Osteocyte (in vitro differentiated cells): ENCODE measurements around the gene HOXA6. TPM values are rescaled to one million over a fixed set of nuclear protein-coding genes. Genes with fewer than 3 reads are reported as not detected.

Source experiments
- DNase-seq: peaks from one replicate; pipeline ENCODE4 v3.0.0; 2021; ENCODE audit warnings: mixed read lengths; ENCODE audit not compliant: unreplicated experiment; ENCODE audit errors: extremely low spot score
- H3K27ac Mint-ChIP-seq: one replicate; pipeline ENCODE4 v1.8.0; 2021; ENCODE audit warnings: mild to moderate bottlenecking, mixed read lengths; ENCODE audit not compliant: unreplicated experiment
- H3K27me3 Mint-ChIP-seq: one replicate; pipeline ENCODE4 v1.8.0; 2021; ENCODE audit warnings: mixed read lengths; ENCODE audit not compliant: unreplicated experiment
- H3K36me3 Mint-ChIP-seq: one replicate; pipeline ENCODE4 v1.8.0; 2021; ENCODE audit warnings: mixed read lengths; ENCODE audit not compliant: unreplicated experiment
- H3K4me1 Mint-ChIP-seq: one replicate; pipeline ENCODE4 v1.8.0; 2021; ENCODE audit warnings: mixed read lengths; ENCODE audit not compliant: unreplicated experiment
- H3K4me3 Mint-ChIP-seq: one replicate; pipeline ENCODE4 v1.8.0; 2021; ENCODE audit warnings: mild to moderate bottlenecking, moderate library complexity, mixed read lengths; ENCODE audit not compliant: unreplicated experiment
- H3K9me3 Mint-ChIP-seq: one replicate; pipeline ENCODE4 v1.8.0; 2021; ENCODE audit warnings: mixed read lengths; ENCODE audit not compliant: unreplicated experiment
- long read RNA-seq: library from polyadenylated mRNA; unstranded; transcript quantifications from one replicate; pipeline ENCODE4 v2.0.0, GENCODE V29; 2021
- total RNA-seq: library from RNA; stranded (reverse); gene quantifications from 2 replicates; pipeline ENCODE4 v1.2.1, GENCODE V29; 2021
- TF ChIP-seq, protein P1 (sequence below): fragments of 200-600 bp; sonication (generic); IDR thresholded peaks from 2 replicates; pipeline ENCODE4 v1.5.0; 2021; ENCODE audit warnings: antibody characterized with exemption, mild to moderate bottlenecking, moderate library complexity

Gene HOXA6
- not detected in 2 replicates for total RNA-seq
- long read RNA-seq: 0 reads

DNA sequence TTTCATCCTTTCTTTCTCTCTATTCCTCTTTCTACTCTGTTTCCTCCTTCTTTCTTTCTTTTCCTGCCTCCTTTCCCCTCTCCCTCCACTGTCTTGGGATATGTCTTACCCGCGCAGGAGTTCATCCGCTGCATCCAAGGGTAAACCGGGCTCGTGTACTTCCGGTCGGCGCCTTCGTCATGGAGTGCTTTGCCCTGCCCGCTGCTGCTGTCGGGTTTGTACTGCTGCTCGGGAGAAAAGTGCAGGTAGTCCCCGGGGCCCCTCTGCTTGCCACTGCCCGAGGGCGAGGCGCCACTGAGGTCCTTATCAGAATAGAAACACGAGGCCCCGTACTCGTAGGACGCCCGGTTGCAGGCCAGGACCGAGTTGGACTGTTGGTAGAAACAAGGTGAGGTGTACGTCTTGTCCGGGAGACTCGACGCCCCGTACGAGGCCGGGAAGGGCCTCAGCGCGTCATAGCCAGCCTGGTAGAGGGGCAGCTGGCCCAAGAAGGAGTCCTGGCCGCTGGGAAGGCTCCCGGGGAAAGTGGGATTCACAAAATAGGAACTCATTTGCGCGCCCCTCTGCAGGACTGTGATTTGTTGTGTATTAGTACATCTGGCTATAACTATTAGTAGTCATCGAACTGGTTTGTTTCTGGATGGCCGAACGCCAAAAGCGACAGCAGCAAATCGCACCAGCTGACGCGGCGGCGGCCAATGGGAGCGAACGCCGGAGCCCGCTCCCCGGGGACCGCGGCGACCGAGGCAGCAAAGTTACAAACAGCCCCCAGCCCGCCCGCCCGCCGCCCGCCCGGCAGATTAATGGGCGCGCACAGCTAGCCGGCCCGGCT lies at the start of gene HOXA6:
TSS of gene HOXA6 (minus strand) at position 576 of the 832 bp plus-strand sequence. CDS start at position 551, 25 bp downstream.
- Mint-ChIP-seq H3K27ac (no peak within 1 kb of the TSS), H3K36me3 (peaks cover 2% of the 10 kb centered on the region), H3K4me1 (peaks cover 14% of the 10 kb centered on the region), H3K27me3 (peaks cover 86% of the 10 kb centered on the region), H3K4me3 (no peak within 1 kb of the TSS), H3K9me3 (no peaks in the 10 kb centered on the region)
- TF ChIP-seq, protein P1, sequence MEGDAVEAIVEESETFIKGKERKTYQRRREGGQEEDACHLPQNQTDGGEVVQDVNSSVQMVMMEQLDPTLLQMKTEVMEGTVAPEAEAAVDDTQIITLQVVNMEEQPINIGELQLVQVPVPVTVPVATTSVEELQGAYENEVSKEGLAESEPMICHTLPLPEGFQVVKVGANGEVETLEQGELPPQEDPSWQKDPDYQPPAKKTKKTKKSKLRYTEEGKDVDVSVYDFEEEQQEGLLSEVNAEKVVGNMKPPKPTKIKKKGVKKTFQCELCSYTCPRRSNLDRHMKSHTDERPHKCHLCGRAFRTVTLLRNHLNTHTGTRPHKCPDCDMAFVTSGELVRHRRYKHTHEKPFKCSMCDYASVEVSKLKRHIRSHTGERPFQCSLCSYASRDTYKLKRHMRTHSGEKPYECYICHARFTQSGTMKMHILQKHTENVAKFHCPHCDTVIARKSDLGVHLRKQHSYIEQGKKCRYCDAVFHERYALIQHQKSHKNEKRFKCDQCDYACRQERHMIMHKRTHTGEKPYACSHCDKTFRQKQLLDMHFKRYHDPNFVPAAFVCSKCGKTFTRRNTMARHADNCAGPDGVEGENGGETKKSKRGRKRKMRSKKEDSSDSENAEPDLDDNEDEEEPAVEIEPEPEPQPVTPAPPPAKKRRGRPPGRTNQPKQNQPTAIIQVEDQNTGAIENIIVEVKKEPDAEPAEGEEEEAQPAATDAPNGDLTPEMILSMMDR: no peak
- no peak for DNase-seq

DNA sequence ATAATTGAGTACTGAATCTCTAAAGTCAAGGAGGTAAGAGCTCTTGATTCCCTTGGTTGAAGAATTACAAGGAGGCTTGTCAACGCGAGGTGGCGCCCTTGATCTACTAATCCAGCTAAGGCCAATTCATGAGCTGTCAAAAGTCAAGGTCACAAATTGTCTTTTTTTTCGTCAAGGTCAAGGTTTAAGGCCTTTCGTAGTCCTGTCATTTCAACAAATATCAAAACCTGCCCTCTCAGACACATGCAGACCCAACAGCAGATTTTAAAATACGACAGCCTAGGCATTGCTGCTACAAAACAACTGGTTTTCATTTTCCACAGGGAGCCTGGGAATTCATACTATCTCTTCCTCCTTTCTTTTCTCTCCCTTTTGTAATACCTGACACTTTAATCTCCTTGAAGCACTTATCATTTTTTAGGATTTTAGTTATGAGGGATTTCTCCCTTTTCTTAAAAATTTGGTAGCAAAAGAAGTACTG lies 48.8 kb upstream of the HOXA6 start:
- H3K4me3 Mint-ChIP-seq: no peak overlapping the region
- TF ChIP-seq, protein P1: peak; percentile 88
- peaks cover 82% of the 10 kb centered on the region for H3K27me3 Mint-ChIP-seq
- H3K27ac Mint-ChIP-seq: no peak overlapping the region
- no peak for DNase-seq
- H3K36me3 Mint-ChIP-seq: peaks cover 2% of the 10 kb centered on the region
- H3K9me3 Mint-ChIP-seq: no peaks in the 10 kb centered on the region
- H3K4me1 Mint-ChIP-seq: peaks cover 34% of the 10 kb centered on the region

DNA sequence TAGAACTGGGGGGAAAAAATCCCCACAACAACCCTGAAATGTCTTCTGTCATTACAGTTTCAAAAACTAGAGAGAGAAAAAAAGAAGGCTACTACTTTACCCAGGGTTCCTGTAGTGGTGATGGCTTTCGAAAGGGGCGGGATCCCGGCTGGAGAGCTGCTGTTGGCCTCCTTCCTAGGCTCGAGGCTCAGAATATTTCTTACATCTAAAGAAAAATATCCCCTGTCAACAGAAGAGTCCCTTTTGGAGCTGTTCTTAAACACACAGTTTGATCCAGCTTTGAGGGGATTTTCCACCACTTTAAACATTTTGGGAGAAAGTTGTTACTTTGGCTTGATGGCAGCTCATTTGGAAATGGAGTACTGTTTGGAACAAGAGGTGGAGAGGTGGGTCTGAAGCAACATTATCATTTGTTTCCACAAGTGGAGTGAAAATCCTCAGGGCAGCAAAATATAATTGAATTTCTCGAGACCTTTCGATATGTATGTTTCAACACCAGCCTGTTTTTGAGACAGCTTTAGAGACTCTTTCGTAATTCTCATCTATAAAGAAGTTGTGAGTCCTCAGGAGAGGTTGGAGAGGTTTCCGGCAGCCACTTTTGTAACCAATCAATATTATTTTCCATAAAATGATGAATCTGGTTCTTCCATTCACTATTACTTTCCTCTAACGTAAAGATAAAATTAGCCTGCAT lies 47.3 kb upstream of the HOXA6 start:
- DNase-seq: no peak
- no peak overlapping the region for H3K4me3 Mint-ChIP-seq
- no peak overlapping the region for H3K27ac Mint-ChIP-seq
- peaks cover 4% of the 10 kb centered on the region for H3K36me3 Mint-ChIP-seq
- H3K27me3 Mint-ChIP-seq: peaks cover 84% of the 10 kb centered on the region
- H3K9me3 Mint-ChIP-seq: no peaks in the 10 kb centered on the region
- TF ChIP-seq, protein P1: no peak
- H3K4me1 Mint-ChIP-seq: peaks cover 22% of the 10 kb centered on the region

DNA sequence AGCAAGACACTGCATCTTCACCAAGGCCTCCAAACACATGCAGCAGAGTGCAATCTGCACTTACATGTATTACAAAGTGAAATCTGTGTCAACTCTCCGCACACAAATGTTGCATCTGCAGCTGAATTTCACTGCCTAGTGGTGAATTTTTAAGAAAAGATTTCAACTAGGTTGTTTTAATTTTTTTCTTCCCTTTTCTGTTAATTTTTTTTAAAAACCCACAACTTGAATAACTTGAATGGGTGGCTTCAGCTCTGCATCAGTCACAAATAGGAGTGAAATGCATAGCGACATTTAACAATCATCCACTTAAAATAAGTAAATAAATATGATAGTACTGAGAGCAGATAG lies 46.4 kb upstream of the HOXA6 start:
- Mint-ChIP-seq H3K27ac (no peak overlapping the region), H3K27me3 (peaks cover 90% of the 10 kb centered on the region)
- TF ChIP-seq, protein P1: no peak

More for the DNA sequence above, 46.4 kb upstream of the HOXA6 start:
- Mint-ChIP-seq H3K36me3 (peaks cover 4% of the 10 kb centered on the region), H3K9me3 (no peaks in the 10 kb centered on the region), H3K4me1 (peaks cover 25% of the 10 kb centered on the region), H3K4me3 (no peak overlapping the region)
- no peak for DNase-seq
